Suprapubic skin (tissue), 4 donors: ENCODE measurements around the gene TSPEAR. TPM values are rescaled to one million over a fixed set of nuclear protein-coding genes. Genes with fewer than 3 reads are reported as not detected.
A peak's percentile ranks its signal among the peaks of the same experiment; 100 is the strongest.

Experiments used
- DNase-seq, 2 donors: peaks; one replicate each; pipeline ENCODE4 v3.0.0-alpha.2; 2019; ENCODE audit warnings: low spot score in 2 of 2
- H3K27ac ChIP-seq: fragments of 200-600 bp; sonication (generic); one replicate; pipeline ENCODE4 v1.5.1; 2019
- H3K27me3 ChIP-seq: fragments of 200-600 bp; sonication (generic); one replicate; pipeline ENCODE4 v1.5.1; 2019
- H3K36me3 ChIP-seq: fragments of 200-600 bp; sonication (generic); one replicate; pipeline ENCODE4 v1.5.1; 2019
- H3K4me1 ChIP-seq: fragments of 200-600 bp; sonication (generic); one replicate; pipeline ENCODE4 v1.5.1; 2019
- H3K4me3 ChIP-seq: fragments of 200-600 bp; sonication (generic); one replicate; pipeline ENCODE4 v1.5.1; 2019; ENCODE audit warnings: mild to moderate bottlenecking
- H3K9me3 ChIP-seq: fragments of 200-600 bp; sonication (generic); one replicate; pipeline ENCODE4 v1.5.1; 2019
- CTCF ChIP-seq, 2 donors: fragments of 200-600 bp in 1 of 2; fragments of 450-650 bp in 1 of 2; sonication (generic) in 1 of 2; IDR thresholded peaks; one replicate each; pipeline ENCODE4 v1.5.1; 2016 to 2019; ENCODE audit warnings: antibody characterized with exemption in 2 of 2, mild to moderate bottlenecking in 1 of 2, moderate library complexity in 1 of 2
- EP300 ChIP-seq: sonication (generic); formaldehyde crosslinking; IDR thresholded peaks from one replicate; pipeline ENCODE4 v1.6.1; 2017; ENCODE audit warnings: antibody characterized with exemption
- POLR2A ChIP-seq, 2 donors: fragments of 450-650 bp; IDR thresholded peaks; one replicate each; pipeline ENCODE4 v1.6.1; 2017; ENCODE audit warnings: antibody characterized with exemption in 2 of 2, mild to moderate bottlenecking in 2 of 2, moderate library complexity in 2 of 2
- POLR2AphosphoS5 ChIP-seq, 3 donors: sonication (generic); formaldehyde crosslinking; IDR thresholded peaks; one replicate each; pipeline ENCODE4 v1.6.1; 2017; ENCODE audit warnings: antibody characterized with exemption in 3 of 3
- WGBS: methylation state at CpG from one replicate; pipeline ENCODE4 v1.1.5; 2018; 5-methylcytosine and 5-hydroxymethylcytosine counted together
- total RNA-seq, 4 donors: library from RNA; depleted of rRNA; stranded (reverse); fragments of >200 nt; gene quantifications; one replicate each; pipeline ENCODE4 v1.1.0, GENCODE V29; 2016

Gene TSPEAR
- total RNA-seq, 4 donors from 2014 or later: 0.21 to 0.59 (median 0.32) TPM; not detected in 1

DNA sequence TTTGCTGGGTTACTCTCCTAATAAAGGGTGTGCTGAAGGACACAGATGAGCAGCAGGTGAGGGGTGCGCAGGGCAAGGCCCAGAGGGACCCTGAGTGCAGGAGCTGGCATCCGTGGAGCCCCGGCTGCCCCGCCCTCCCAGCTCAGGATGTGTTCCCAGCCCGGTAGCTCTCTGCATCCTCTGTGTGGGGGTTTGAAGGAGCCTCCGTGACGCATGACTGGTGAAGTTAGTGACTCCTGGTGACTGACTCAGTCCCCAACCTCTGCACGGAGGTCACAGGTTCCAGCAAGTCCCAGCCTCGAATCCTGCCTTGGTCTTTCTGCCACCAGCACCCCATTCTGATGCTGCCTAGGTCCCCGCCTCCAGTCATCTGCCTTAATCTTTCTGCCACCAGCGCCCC lies 21.6 kb upstream of the TSPEAR start:
- Histone ChIP-seq H3K4me3 (no peak overlapping the region), H3K27me3 (peaks cover 27% of the 10 kb centered on the region), H3K27ac (no peak overlapping the region), H3K9me3 (no peaks in the 10 kb centered on the region), H3K36me3 (no peaks in the 10 kb centered on the region), H3K4me1 (no peaks in the 10 kb centered on the region)
- peak; percentile 47 to 64 for DNase-seq
- WGBS: 91% methylated on average over 4 of the region's 11 CpGs
- TF ChIP-seq EP300 (no peak), CTCF (IDR thresholded peaks at IDR 0.05) (no peak), POLR2AphosphoS5 (IDR thresholded peaks at IDR 0.05) (no peak), POLR2A (IDR thresholded peaks at IDR 0.05) (no peak)

GRCh38 chr21:44732263-44732662 lies 20.9 kb upstream of the TSPEAR start:
- 90% methylated on average over 10 of the region's 10 CpGs for WGBS
- H3K9me3 ChIP-seq: no peaks in the 10 kb centered on the region
- TF ChIP-seq POLR2A (IDR thresholded peaks at IDR 0.05): no peak
- H3K36me3 ChIP-seq: no peaks in the 10 kb centered on the region
- peak; percentile 28 to 53 for DNase-seq
- H3K4me3 ChIP-seq: no peak overlapping the region
- H3K27me3 ChIP-seq: peaks cover 34% of the 10 kb centered on the region
- no peak overlapping the region for H3K27ac ChIP-seq
- no peaks in the 10 kb centered on the region for H3K4me1 ChIP-seq

GRCh38 chr21:44730951-44731579 lies 19.7 kb upstream of the TSPEAR start:
- TF ChIP-seq POLR2A (IDR thresholded peaks at IDR 0.05) (no peak), EP300 (no peak), CTCF (IDR thresholded peaks at IDR 0.05) (no peak), POLR2AphosphoS5 (IDR thresholded peaks at IDR 0.05) (no peak)
- 66% methylated on average over 9 of the region's 9 CpGs for WGBS
- peak in 1 of 2 donors; percentile 37 for DNase-seq
- Histone ChIP-seq H3K4me1 (no peaks in the 10 kb centered on the region), H3K27ac (no peak overlapping the region), H3K36me3 (no peaks in the 10 kb centered on the region), H3K9me3 (no peaks in the 10 kb centered on the region), H3K4me3 (no peak overlapping the region), H3K27me3 (peaks cover 44% of the 10 kb centered on the region)

DNA sequence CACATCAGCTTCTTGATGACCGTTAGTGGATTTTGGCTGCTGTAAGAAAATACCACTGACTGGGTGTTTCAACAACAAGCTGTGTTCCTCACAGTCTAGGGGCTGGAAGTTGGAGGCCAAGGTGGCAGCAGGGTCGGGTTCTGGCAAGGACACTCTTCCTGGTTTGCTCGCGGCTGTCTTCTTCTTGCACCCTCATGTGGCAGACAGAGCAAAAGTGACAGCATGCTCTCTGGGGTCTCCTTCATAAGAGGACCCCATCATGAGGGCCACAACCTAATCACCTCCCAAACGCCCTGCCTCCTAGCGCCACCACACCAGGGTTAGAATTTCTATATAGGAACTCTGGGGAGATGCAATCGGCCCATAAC lies 18.6 kb upstream of the TSPEAR start:
- TF ChIP-seq POLR2A (IDR thresholded peaks at IDR 0.05): no peak
- TF ChIP-seq POLR2AphosphoS5 (IDR thresholded peaks at IDR 0.05): no peak
- no peak for TF ChIP-seq EP300
- TF ChIP-seq CTCF (IDR thresholded peaks at IDR 0.05): no peak
- H3K27me3 ChIP-seq: peaks cover 48% of the 10 kb centered on the region
- WGBS: 87% methylated on average over 4 of the region's 7 CpGs
- H3K4me1 ChIP-seq: no peaks in the 10 kb centered on the region
- H3K9me3 ChIP-seq: no peaks in the 10 kb centered on the region
- H3K36me3 ChIP-seq: no peaks in the 10 kb centered on the region
- H3K4me3 ChIP-seq: no peak overlapping the region
- H3K27ac ChIP-seq: no peak overlapping the region
- DNase-seq: peak; percentile 17 to 28

GRCh38 chr21:44729336-44730027 lies 18.1 kb upstream of the TSPEAR start:
- WGBS: 84% methylated on average over 9 of the region's 23 CpGs
- Histone ChIP-seq H3K4me3 (no peak overlapping the region), H3K27me3 (peaks cover 50% of the 10 kb centered on the region), H3K27ac (no peak overlapping the region), H3K4me1 (no peaks in the 10 kb centered on the region), H3K36me3 (no peaks in the 10 kb centered on the region), H3K9me3 (no peaks in the 10 kb centered on the region)
- DNase-seq: peak; percentile 43 to 74
- no peak for TF ChIP-seq CTCF (IDR thresholded peaks at IDR 0.05)
